SU-DHL-6 (cell line): ENCODE measurements around the gene CLDN10.
"Not testable (repeated sequence)": the region's sequence is repeated elsewhere in the genome, so short reads cannot be mapped to it uniquely, and the experiment has no call there.

Experiments
- H2AFZ ChIP-seq: fragments of 200-600 bp; sonication (generic); 2 replicates; pipeline ENCODE4 v1.6.1; 2014; ENCODE audit warnings: low read depth, mild to moderate bottlenecking, moderate library complexity, mixed read lengths, antibody characterized with exemption, low read length; ENCODE audit not compliant: severe bottlenecking
- H3F3A ChIP-seq: fragments of 200-600 bp; shearing (Covaris generic); 2 replicates; pipeline ENCODE4 v1.6.0; 2016; ENCODE audit warnings: antibody characterized with exemption, mild to moderate bottlenecking; ENCODE audit not compliant: insufficient read depth
- H3K27ac ChIP-seq: fragments of 200-600 bp; sonication (generic); 2 replicates; pipeline ENCODE4 v1.5.1; 2016; ENCODE audit warnings: low read depth, mild to moderate bottlenecking, low read length, moderate library complexity, mixed read lengths
- H3K27me3 ChIP-seq: fragments of 200-600 bp; sonication (generic), shearing (Covaris generic); 2 replicates; pipeline ENCODE4 v1.6.0; 2014; ENCODE audit warnings: mild to moderate bottlenecking, low read length
- H3K36me3 ChIP-seq: fragments of 200-600 bp; sonication (generic); 2 replicates; pipeline ENCODE4 v1.6.1; 2014; ENCODE audit warnings: mild to moderate bottlenecking, low read length, mixed read lengths
- H3K4me2 ChIP-seq: fragments of 300-600, 200-600 bp; shearing (Covaris generic), sonication (generic); 2 replicates; pipeline ENCODE4 v1.6.0; 2014; ENCODE audit warnings: low read length, low read depth, mild to moderate bottlenecking; ENCODE audit not compliant: poor library complexity, severe bottlenecking
- H3K4me3 ChIP-seq: fragments of 200-600 bp; sonication (generic); 2 replicates; pipeline ENCODE4 v1.5.1; 2014; ENCODE audit warnings: antibody characterized with exemption, low read length, mild to moderate bottlenecking, mixed read lengths; ENCODE audit not compliant: insufficient read depth, poor library complexity, severe bottlenecking
- H3K79me2 ChIP-seq: fragments of 200-600 bp; sonication (generic); 2 replicates; pipeline ENCODE4 v1.6.1; 2014; ENCODE audit warnings: mild to moderate bottlenecking, low read length, moderate library complexity; ENCODE audit not compliant: insufficient read depth
- H3K9ac ChIP-seq: fragments of 200-600 bp; sonication (generic); 2 replicates; pipeline ENCODE4 v1.7.0; 2014; ENCODE audit warnings: mild to moderate bottlenecking, low read length
- H3K9me2 ChIP-seq: fragments of 200-600 bp; sonication (generic); replicated peaks from 2 replicates; pipeline ENCODE4 v1.6.1; 2014; ENCODE audit warnings: low read length; ENCODE audit not compliant: insufficient read depth
- H3K9me3 ChIP-seq: fragments of 200-600 bp; sonication (generic); 2 replicates; pipeline ENCODE4 v1.6.1; 2014; ENCODE audit warnings: low read length, mixed read lengths; ENCODE audit not compliant: insufficient read depth
- H4K20me1 ChIP-seq: fragments of 200-600 bp; sonication (generic); 2 replicates; pipeline ENCODE4 v1.6.1; 2014; ENCODE audit warnings: low read depth, mild to moderate bottlenecking, antibody characterized with exemption, low read length, moderate library complexity, mixed read lengths
- CTCF ChIP-seq: fragments of 200-600 bp; sonication (generic); IDR thresholded peaks from one replicate; pipeline ENCODE4 v1.5.1; 2017; ENCODE audit warnings: antibody characterized with exemption, mild to moderate bottlenecking, low read length, moderate library complexity; ENCODE audit not compliant: insufficient read depth, poor library complexity, severe bottlenecking
- EZH2phosphoT487 ChIP-seq: fragments of 200-600 bp; sonication (generic), shearing (Covaris generic); conservative IDR thresholded peaks from 2 replicates; pipeline ENCODE4 v1.6.1; 2018; ENCODE audit warnings: mild to moderate bottlenecking, antibody characterized with exemption, low read length, moderate library complexity, mixed read lengths

The CLDN10 gene

GRCh38 chr13:95512957-95513356 lies 39.6 kb upstream of the CLDN10 start:
- Histone ChIP-seq H3K4me3 (no peak overlapping the region), H4K20me1 (no peaks in the 10 kb centered on the region), H3K36me3 (no peaks in the 10 kb centered on the region), H3K9ac (no peak overlapping the region), H2AFZ (no peak overlapping the region), H3K9me2 (no peaks in the 10 kb centered on the region), H3K4me2 (no peak overlapping the region), H3K27me3 (no peaks in the 10 kb centered on the region), H3K79me2 (no peaks in the 10 kb centered on the region), H3K27ac (no peak overlapping the region), H3K9me3 (no peaks in the 10 kb centered on the region), H3F3A (no peaks in the 10 kb centered on the region)
- TF ChIP-seq EZH2phosphoT487 (no peak), CTCF (no peak)

- not testable (repeated sequence) for H3K27me3 ChIP-seq, H3K79me2 ChIP-seq, H3K27ac ChIP-seq, H4K20me1 ChIP-seq, H3K9me3 ChIP-seq, H2AFZ ChIP-seq, H3K4me2 ChIP-seq, H3K9ac ChIP-seq, H3F3A ChIP-seq, H3K9me2 ChIP-seq, H3K36me3 ChIP-seq, H3K4me3 ChIP-seq
Observed at GRCh38 chr13:95515606-95516005, 36.9 kb upstream of the CLDN10 start.

GRCh38 chr13:95516021-95516420 lies 36.5 kb upstream of the CLDN10 start:
- no peaks in the 10 kb centered on the region for H3K27me3 ChIP-seq
- H2AFZ ChIP-seq = no peak overlapping the region
- H3K9me2 ChIP-seq = no peaks in the 10 kb centered on the region
- no peaks in the 10 kb centered on the region for H3F3A ChIP-seq
- TF ChIP-seq CTCF (no peak), EZH2phosphoT487 (no peak)
- no peaks in the 10 kb centered on the region for H4K20me1 ChIP-seq
- no peaks in the 10 kb centered on the region for H3K36me3 ChIP-seq
- no peak overlapping the region for H3K27ac ChIP-seq
- H3K79me2 ChIP-seq = no peaks in the 10 kb centered on the region
- H3K4me3 ChIP-seq = no peak overlapping the region
- no peak overlapping the region for H3K4me2 ChIP-seq
- H3K9ac ChIP-seq = no peak overlapping the region
- H3K9me3 ChIP-seq = no peaks in the 10 kb centered on the region

DNA sequence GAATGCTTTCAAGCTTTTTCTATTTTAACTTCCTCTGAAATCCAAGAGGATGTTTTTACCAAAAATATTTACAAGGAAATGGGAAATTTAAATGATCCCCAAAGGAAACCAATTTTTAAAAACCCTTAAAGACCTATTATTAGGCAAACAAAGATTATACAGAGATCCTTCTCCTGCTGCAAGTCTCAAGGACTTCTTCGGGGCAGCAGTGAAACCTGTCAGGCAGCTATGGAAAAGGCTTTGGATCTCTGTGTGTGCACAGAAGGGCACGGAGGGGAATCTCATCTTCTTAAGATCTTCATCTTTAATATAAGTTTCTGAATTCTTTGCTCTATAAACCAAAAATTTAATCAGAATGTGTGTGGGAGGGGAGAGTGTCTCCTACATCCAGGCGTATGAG lies 36.0 kb upstream of the CLDN10 start:
- no peaks in the 10 kb centered on the region for H3K9me3 ChIP-seq
- no peaks in the 10 kb centered on the region for H3K79me2 ChIP-seq
- H4K20me1 ChIP-seq = no peaks in the 10 kb centered on the region
- H3K9me2 ChIP-seq = no peaks in the 10 kb centered on the region
- H3K4me2 ChIP-seq = no peak overlapping the region
- H3K27ac ChIP-seq = no peak overlapping the region
- no peaks in the 10 kb centered on the region for H3K36me3 ChIP-seq
- TF ChIP-seq CTCF (no peak), EZH2phosphoT487 (no peak)
- no peak overlapping the region for H3K4me3 ChIP-seq
- H3K9ac ChIP-seq = no peak overlapping the region
- H3K27me3 ChIP-seq = no peaks in the 10 kb centered on the region
- no peak overlapping the region for H2AFZ ChIP-seq
- no peaks in the 10 kb centered on the region for H3F3A ChIP-seq
